Nephron (organoid): ENCODE measurements around the gene CYP2A13.
"Not testable (repeated sequence)": the region's sequence is repeated elsewhere in the genome, so short reads cannot be mapped to it uniquely, and the experiment has no call there.

ENCODE experiments used
- H3K27ac Mint-ChIP-seq, 3 experiments: 2 replicates each; pipeline ENCODE4 v1.8.0; 2020; ENCODE audit warnings: mixed read lengths in 3 of 3, mild to moderate bottlenecking in 2 of 3, moderate library complexity in 1 of 3
- H3K27me3 Mint-ChIP-seq: 2 replicates; pipeline ENCODE4 v1.8.0; 2021; ENCODE audit warnings: low read depth, mild to moderate bottlenecking, moderate library complexity, mixed read lengths
- H3K36me3 Mint-ChIP-seq: 2 replicates; pipeline ENCODE4 v1.8.0; 2020; ENCODE audit warnings: low read depth, mixed read lengths
- H3K4me1 Mint-ChIP-seq: 2 replicates; pipeline ENCODE4 v1.8.0; 2020; ENCODE audit warnings: mixed read lengths
- H3K4me3 Mint-ChIP-seq, 3 experiments: 2 replicates each; pipeline ENCODE4 v1.8.0; 2020; ENCODE audit warnings: mild to moderate bottlenecking in 3 of 3, mixed read lengths in 3 of 3, moderate library complexity in 2 of 3
- H3K9me3 Mint-ChIP-seq: 2 replicates; pipeline ENCODE4 v1.8.0; 2020; ENCODE audit warnings: mixed read lengths
- TF ChIP-seq, protein P1 (sequence below), 3 experiments: fragments of 200-600 bp; sonication (generic); IDR thresholded peaks; one replicate each; pipeline ENCODE4 v1.5.0; 2021; ENCODE audit warnings: antibody characterized with exemption in 3 of 3; ENCODE audit not compliant: unreplicated experiment in 3 of 3

The CYP2A13 gene

DNA sequence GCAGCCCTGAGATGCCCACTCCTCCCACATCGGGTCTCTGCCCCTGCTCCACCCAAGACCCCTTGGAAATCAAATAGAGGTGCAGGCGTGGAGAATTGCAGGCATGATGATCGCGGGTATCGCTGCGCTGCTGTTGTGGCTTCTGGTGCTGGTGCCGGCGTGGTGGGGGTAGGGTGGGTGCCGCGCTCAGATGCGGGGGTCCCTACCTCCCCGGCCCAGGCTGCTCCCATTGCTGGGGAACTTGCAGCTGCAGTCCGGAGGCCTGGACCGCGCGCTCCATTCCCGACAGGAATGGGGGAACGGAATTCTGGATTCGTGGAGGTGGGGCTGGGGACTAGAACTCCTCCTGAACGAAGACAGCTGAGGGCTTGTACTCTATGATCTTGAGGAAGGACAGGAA, 46.4 kb downstream of the CYP2A13 start:
- no peaks in the 10 kb centered on the region for H3K4me1 Mint-ChIP-seq
- H3K27ac Mint-ChIP-seq: peak overlapping the region in 1 of 3 experiments; percentile 35
- TF ChIP-seq, protein P1, sequence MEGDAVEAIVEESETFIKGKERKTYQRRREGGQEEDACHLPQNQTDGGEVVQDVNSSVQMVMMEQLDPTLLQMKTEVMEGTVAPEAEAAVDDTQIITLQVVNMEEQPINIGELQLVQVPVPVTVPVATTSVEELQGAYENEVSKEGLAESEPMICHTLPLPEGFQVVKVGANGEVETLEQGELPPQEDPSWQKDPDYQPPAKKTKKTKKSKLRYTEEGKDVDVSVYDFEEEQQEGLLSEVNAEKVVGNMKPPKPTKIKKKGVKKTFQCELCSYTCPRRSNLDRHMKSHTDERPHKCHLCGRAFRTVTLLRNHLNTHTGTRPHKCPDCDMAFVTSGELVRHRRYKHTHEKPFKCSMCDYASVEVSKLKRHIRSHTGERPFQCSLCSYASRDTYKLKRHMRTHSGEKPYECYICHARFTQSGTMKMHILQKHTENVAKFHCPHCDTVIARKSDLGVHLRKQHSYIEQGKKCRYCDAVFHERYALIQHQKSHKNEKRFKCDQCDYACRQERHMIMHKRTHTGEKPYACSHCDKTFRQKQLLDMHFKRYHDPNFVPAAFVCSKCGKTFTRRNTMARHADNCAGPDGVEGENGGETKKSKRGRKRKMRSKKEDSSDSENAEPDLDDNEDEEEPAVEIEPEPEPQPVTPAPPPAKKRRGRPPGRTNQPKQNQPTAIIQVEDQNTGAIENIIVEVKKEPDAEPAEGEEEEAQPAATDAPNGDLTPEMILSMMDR (IDR thresholded peaks at IDR 0.05; ENCODE audit: unreplicated experiment in 3 of 3): no peak
- peak overlapping the region; percentile 70 to 87 (median 76) for H3K4me3 Mint-ChIP-seq
- no peaks in the 10 kb centered on the region for H3K36me3 Mint-ChIP-seq
- peaks cover 40% of the 10 kb centered on the region for H3K27me3 Mint-ChIP-seq
- peaks cover 3% of the 10 kb centered on the region for H3K9me3 Mint-ChIP-seq

DNA sequence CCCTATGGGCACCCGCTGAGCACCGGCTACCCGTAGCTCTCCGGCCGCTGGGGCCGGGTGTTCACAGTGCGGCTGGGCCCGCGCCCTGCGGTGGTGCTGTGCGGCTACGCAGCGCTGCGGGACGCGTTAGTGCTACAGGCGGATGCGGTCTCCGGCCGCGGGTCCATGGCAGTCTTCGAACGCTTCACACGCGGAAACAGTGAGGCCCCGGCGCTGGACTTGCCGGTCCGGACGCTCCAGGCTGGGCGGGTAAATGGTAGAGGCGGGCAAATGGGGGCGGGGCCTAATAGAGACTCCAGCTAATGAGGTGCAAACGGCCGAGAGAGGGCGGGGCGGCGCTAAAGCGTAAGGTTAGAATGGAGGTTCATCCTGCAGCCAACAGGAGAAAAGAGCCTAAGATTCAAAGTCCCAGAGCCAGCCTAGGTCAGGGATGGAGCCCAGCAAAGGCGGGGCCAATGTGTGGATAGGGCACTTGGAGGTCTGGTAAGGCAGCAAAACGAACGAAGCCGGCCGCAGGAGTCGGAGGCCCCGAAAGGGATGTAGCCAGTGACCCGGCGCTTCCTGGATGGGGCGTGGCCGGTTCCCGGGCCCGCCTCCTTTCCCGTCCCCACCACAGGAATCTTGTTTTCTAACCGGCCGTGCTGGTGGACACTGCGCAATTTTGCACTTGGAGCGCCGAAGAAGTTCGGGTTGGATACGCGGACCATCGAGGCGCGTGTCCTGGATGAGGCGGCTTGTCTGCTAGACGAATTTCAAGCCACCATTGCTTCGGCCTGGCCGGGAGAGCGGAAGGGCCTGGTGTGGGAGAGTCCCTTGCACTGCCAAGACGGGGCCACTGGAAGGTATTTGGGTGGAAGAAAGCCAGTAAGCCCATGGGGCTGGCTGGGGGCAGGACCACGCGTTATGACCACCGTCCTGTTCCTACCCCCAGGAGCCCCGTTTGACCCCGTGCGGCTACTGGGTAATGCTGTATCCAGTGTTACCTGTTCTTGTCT, 47.4 kb downstream of the CYP2A13 start:
- not testable (repeated sequence) for H3K36me3 Mint-ChIP-seq, H3K4me1 Mint-ChIP-seq, H3K9me3 Mint-ChIP-seq
- H3K27me3 Mint-ChIP-seq: peaks cover 41% of the 10 kb centered on the region
- H3K27ac Mint-ChIP-seq: peak overlapping the region; percentile 71 to 95 (median 78)
- H3K4me3 Mint-ChIP-seq: peak overlapping the region; percentile 87 to 92 (median 89)

DNA sequence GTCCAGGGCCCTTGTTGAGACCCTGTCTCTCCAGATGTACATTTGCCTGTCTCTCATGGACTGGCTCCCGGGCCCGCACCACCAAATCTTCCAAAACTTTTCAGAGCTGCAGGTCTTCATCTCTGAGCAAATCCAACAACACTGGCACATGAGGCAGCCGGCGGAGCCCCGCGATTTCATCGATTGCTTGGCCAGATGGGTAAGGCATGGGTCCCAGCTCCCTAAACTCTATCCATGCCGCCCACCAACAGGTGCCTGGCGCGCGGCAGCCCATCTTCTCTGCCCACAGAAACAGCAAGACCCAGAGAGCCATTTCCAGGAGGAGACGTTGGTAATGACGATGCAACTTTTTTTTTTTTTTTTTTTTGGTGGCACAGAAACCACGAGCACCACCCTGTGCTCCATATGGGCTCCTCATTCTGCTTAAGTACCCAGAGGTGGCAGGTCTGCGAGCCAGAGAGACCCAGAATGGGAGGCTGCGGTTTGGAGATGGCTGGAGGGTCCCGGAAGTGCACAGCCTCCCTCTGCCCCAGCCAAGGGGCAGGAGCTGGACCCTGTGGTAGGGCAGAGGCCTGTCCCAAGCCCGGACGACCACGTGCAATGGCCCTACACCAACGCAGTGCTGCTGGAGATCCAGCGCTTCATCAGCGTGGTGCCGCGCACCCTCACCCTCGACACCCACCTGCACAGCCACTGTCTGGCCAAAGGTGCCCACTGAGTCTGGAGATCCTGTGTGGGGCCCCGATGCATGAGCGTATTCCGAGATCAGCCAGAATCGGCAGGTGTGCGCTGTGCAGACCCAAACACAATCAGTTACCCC, 48.6 kb downstream of the CYP2A13 start:
- peaks cover 7% of the 10 kb centered on the region for H3K9me3 Mint-ChIP-seq
- TF ChIP-seq, protein P1 (IDR thresholded peaks at IDR 0.05; ENCODE audit: unreplicated experiment in 3 of 3): no peak
- H3K4me3 Mint-ChIP-seq: peak overlapping the region; percentile 57 to 72 (median 71)

DNA sequence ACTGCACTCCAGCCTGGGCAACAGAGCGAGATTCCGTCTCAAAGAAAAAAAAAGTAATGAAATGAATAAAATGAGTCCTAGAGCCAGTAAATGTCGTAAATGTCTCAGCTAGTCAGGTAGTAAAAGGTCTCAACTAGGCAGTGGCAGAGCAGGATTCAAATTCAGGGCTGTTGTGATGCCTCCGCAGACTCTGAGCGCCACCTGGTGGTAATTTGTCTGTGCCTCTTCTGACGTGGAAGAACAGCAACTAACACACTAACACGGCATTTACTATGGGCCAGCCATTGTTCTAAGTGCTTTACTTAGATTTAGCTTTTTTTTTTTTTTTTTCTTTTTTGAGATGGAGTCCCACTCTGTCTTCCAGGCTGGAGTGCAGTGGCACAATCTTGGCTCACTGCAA, 56.2 kb downstream of the CYP2A13 start:
- no peaks in the 10 kb centered on the region for H3K4me1 Mint-ChIP-seq
- H3K27ac Mint-ChIP-seq: no peak overlapping the region
- TF ChIP-seq, protein P1 (IDR thresholded peaks at IDR 0.05; ENCODE audit: unreplicated experiment in 3 of 3): peak; percentile 40 to 56 (median 44)
- peaks cover 7% of the 10 kb centered on the region for H3K27me3 Mint-ChIP-seq
- H3K36me3 Mint-ChIP-seq: no peaks in the 10 kb centered on the region
- no peak overlapping the region for H3K4me3 Mint-ChIP-seq
- peaks cover 8% of the 10 kb centered on the region for H3K9me3 Mint-ChIP-seq

More for the DNA sequence above, 48.6 kb downstream of the CYP2A13 start:
- Mint-ChIP-seq H3K4me1 (no peaks in the 10 kb centered on the region), H3K27me3 (peaks cover 34% of the 10 kb centered on the region), H3K36me3 (no peaks in the 10 kb centered on the region), H3K27ac (no peak overlapping the region)
